ENCODE measurements around the gene HEATR5A. TPM values are rescaled to one million over a fixed set of nuclear protein-coding genes. Genes with fewer than 3 reads are reported as not detected.

The HEATR5A gene
- total and polyA plus RNA-seq, 10 of the 15 experiments (the other 5 are each of a cell fraction or from before 2014, with no cell fraction given), result 5.1 to 37.1 (median 13.8) TPM

- TF ChIP-seq, protein P1, sequence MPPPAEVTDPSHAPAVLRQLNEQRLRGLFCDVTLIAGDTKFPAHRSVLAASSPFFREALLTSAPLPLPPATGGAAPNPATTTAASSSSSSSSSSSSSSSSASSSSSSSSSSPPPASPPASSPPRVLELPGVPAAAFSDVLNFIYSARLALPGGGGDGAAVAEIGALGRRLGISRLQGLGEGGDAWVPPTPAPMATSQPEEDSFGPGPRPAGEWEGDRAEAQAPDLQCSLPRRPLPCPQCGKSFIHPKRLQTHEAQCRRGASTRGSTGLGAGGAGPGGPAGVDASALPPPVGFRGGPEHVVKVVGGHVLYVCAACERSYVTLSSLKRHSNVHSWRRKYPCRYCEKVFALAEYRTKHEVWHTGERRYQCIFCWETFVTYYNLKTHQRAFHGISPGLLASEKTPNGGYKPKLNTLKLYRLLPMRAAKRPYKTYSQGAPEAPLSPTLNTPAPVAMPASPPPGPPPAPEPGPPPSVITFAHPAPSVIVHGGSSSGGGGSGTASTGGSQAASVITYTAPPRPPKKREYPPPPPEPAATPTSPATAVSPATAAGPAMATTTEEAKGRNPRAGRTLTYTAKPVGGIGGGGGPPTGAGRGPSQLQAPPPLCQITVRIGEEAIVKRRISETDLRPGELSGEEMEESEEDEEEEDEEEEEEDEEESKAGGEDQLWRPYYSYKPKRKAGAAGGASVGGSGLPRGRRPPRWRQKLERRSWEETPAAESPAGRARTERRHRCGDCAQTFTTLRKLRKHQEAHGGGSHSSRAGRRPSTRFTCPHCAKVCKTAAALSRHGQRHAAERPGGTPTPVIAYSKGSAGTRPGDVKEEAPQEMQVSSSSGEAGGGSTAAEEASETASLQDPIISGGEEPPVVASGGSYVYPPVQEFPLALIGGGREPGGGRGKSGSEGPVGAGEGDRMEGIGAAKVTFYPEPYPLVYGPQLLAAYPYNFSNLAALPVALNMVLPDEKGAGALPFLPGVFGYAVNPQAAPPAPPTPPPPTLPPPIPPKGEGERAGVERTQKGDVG (CRISPR knock-in tag; IDR thresholded peaks at IDR 0.05), result no peak
- TF ChIP-seq SIN3A (IDR thresholded peaks at IDR 0.05; ENCODE audit: low read depth, low read length) (peak; percentile 87), SRF (IDR thresholded peaks at IDR 0.05; ENCODE audit: low read depth in 2 of 2, low read length in 2 of 2) (peak; percentile 92 to 99), PKNOX1 (IDR thresholded peaks at IDR 0.05) (no peak), NR2C1 (IDR thresholded peaks at IDR 0.05) (peak; percentile 50), RCOR1 (conservative IDR thresholded peaks at IDR 0.05; ENCODE audit: low read depth, low read length) (no peak), FOXK2 (IDR thresholded peaks at IDR 0.05) (0 out of 2 replicates have a peak, but pooled peaks have one; percentile 33), ZBTB40 (IDR thresholded peaks at IDR 0.05; ENCODE audit: borderline replicate concordance) (no peak), CEBPB (IDR thresholded peaks at IDR 0.05; ENCODE audit: borderline replicate concordance in 1 of 2, low read depth in 2 of 2, low read length in 2 of 2) (peak in 1 of 2 experiments; percentile 18; a peak in 1 of 4 replicates), PAX5 (IDR thresholded peaks at IDR 0.05; ENCODE audit: borderline replicate concordance, low read depth, low read length) (no peak; the same call in 1 of the 2 replicates), STAT3 (IDR thresholded peaks at IDR 0.05; ENCODE audit: low read depth, low read length) (no peak), POLR2A (IDR thresholded peaks at IDR 0.05; ENCODE audit: low read depth, low read length) (peak; percentile 100), YBX1 (IDR thresholded peaks at IDR 0.05) (no peak), HDGF (IDR thresholded peaks at IDR 0.05) (no peak), PML (IDR thresholded peaks at IDR 0.05; ENCODE audit: low read length) (peak; percentile 88; the same call in 1 of the 2 replicates), NR2F1 (conservative IDR thresholded peaks at IDR 0.05) (peak; percentile 10; the same call in 1 of the 2 replicates)
- TF ChIP-seq, protein P2, sequence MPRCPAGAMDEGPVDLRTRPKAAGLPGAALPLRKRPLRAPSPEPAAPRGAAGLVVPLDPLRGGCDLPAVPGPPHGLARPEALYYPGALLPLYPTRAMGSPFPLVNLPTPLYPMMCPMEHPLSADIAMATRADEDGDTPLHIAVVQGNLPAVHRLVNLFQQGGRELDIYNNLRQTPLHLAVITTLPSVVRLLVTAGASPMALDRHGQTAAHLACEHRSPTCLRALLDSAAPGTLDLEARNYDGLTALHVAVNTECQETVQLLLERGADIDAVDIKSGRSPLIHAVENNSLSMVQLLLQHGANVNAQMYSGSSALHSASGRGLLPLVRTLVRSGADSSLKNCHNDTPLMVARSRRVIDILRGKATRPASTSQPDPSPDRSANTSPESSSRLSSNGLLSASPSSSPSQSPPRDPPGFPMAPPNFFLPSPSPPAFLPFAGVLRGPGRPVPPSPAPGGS (IDR thresholded peaks at IDR 0.05; ENCODE audit: borderline replicate concordance, insufficient read depth, low read depth, low read length, poor library complexity, severe bottlenecking), result no peak
- TF ChIP-seq, protein P3, sequence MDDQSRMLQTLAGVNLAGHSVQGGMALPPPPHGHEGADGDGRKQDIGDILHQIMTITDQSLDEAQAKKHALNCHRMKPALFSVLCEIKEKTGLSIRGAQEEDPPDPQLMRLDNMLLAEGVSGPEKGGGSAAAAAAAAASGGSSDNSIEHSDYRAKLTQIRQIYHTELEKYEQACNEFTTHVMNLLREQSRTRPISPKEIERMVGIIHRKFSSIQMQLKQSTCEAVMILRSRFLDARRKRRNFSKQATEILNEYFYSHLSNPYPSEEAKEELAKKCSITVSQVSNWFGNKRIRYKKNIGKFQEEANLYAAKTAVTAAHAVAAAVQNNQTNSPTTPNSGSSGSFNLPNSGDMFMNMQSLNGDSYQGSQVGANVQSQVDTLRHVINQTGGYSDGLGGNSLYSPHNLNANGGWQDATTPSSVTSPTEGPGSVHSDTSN (IDR thresholded peaks at IDR 0.05; ENCODE audit: insufficient replicate concordance, low read depth, low read length), result no peak
These were observed at the start of gene HEATR5A (continued) for GRCh38 chr14:31420319-31421111.
